Suppressor macrophage treated with lipopolysaccharide for 1 hour (primary cell): ENCODE data around the gene POU2F2.

Source experiments
- DNase-seq, 3 donors: peaks; one replicate each; pipeline ENCODE4 v3.0.0-alpha.2; 2020 to 2022

Gene POU2F2

DNA sequence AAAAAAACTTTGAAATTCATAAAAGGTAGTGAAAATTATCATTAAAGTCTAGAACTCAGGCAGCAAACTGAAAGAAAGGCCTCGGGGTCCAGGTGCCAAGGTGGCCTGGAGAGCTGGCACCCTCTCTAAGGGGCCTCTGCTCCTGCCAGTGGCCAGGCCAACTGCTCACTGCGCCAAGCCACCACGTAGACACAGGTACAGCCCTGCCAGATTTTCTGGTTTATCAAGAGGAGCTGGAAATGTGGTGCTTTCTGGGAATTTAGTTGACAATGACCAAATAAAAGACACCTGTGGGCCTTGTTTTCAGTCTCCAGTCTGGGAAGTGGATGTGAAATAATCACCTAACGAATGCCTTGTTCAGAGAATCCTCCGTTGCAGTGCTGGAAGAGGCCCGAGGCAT is 33.5 kb downstream of the POU2F2 start:
- no peak for DNase-seq

DNA sequence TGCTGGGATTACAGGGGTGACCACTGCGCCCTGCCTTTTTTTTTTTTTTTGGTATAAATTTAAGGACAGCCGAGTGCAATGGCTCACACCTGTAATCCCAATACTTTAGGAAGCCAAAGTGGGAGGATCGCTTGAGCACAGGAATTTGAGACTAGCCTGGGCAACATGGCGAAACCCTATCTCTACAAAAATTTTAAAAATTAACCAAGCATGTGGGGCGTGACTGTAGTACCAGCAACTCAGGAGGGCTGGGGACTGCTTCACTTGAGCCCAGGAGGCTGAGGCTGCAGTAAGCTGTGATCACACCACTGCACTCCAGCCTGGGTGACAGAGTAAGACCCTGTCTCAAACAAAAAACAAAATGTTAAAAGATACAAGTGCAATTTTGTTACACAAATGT is 34.8 kb downstream of the POU2F2 start:
- no peak for DNase-seq

DNA sequence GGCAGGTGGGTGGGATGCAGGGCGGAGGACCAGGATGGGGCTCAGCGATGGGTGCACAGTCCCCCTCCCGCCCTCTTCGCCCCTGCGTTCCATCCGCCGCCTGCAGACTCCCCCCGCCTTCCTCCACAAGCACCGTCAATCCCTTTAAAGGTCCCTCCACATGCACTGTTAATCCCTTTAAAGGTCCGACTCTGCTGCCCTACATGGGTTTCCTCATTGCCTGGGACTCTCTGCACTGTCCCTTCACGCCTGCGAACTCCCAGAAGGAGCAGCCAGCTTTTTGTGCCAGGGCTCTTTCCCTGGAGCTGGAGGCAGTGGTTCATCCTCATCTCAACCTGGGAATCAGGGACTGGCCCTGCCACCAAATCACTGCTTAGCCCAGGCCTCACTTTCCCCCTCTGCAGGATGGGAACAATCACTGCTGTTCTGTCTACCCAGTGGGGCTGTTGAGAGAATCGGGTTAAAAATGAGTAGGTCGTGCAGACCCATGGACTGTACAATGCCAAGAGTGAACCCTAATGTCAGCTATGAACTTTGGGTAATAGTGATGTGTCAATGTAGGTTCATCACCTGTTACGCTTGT is 35.9 kb downstream of the POU2F2 start:
- DNase-seq: no peak

DNA sequence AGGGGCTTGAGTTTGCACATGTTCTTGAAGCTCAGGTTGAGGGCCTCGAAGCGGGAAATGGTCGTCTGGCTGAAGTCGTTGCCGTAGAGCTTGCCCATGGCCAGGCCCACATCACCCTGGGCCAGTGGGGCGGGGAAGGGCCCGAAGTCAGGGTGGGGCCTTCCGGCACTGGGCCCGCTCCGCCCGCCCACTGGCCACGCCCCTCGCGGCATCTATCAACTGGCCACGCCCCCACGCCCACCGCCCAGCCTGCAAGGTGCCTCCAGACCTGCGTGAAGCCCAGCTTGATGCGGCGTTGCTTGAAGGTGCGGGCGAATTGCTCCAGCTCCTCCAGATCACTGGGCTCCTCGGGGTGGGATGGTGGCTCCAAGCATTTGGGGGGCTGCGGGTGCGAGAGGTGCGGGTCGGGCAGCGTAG is 36.4 kb downstream of the POU2F2 start:
- DNase-seq: no peak

DNA sequence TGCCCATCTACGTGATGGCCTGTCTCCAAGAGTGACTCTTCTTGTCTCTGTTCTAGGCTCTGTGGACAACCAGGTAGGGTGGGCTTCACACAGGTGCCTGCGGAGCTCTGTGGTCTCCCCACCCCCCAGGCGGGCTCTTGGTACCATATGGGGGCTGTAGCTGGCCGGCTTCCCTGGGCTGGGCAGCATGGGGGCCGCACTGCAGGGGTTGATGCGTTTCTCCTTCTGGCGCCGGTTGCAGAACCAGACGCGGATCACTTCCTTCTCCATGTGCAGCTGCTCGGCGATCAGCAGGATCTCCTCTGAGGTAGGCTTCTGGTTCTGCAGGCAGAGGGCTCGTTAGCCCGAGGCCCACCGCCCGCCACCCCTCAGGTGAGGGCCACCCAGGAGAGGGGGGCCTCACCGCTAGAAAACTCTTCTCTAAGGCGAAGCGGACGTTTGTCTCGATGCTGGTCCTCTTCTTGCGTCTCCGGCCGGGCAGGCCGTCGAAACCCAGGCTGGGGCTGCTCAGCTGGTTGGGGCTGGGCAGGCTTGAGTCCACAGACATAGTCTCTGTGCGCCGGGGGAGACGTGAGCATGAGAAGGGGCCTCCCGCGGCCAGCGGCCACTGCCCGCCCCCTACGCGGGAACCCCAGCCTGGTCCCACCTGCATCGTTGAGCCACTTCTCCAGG is 37.0 kb downstream of the POU2F2 start:
- no peak for DNase-seq

DNA sequence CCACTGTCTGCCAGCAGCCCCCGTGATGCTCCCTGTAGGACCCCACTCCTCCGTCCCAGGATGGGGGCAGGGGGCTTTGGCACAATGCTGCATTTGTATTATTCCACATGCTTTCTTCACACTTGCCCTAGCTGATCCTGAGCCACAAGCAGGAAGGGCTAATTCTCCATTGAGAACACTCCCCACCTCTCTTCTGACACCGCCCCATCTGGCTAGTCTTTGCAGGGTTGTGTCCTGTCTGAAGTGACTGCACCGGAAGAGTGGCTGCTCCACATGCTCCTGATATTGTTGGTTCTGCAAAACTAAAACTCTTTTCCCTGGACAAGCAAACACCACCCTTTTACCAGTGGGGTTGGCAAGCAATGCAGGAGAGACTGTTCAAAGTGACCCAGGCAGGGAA is 38.3 kb downstream of the POU2F2 start:
- DNase-seq: no peak

DNA sequence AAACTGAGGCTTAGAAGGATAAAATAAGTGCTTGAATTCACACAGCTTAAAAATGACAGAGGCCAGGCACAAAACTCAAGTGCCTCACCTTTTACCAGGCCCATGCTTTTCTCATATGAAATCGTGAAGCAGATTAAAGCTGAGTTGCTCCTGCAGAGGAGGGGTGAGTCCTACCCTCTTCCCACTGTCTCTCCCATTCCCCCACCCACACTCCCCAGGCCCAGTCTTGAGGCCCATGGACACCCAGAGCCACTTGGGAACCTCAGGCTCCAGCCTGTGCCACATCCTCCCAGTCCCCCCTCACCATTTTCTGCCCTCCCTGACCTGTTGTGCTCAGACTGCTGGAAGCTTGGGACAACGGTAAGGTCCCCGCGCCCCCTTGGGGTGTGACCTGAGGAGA is 38.7 kb downstream of the POU2F2 start:
- no peak for DNase-seq

DNA sequence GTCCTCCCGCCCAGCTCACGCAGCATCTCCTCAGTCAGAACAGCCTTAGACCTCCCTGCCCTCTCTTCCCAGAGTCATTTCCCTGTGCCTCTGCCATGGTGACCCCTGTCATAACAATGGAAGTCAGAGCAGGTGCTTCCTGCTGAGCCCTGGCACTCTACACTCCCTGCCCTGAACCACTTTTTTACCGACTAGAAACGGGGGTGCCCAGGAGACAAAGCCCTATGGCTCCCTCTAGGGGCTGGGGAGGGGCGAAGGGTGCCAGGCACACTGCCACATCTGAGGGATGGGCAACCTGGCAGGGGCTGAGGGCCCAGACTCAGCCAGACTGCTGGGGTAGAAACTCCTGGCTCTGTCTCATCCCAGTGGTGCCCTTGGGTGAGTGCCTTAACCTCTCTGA is 39.9 kb downstream of the POU2F2 start:
- DNase-seq: peak; percentile 48 to 72 (median 52)

DNA sequence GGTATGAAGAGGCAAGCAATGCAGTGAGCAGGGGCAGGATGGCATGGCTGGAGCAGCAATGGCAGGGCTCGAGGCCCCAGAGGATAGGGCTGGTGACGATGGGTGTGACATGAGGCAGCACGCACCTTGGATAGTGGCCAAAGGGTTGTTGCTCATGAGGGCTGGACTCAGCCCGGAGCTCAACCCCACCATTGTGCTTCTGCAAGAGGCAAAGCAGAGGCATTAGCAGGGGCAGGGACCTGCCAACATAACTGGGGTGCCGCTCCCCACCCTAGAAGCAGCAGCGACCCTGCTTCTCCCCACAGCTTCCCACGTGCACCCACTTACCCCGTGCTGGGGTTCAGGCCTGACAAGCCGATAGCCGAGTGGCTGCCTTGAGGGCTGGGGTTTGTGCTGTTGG is 40.5 kb downstream of the POU2F2 start:
- no peak for DNase-seq

DNA sequence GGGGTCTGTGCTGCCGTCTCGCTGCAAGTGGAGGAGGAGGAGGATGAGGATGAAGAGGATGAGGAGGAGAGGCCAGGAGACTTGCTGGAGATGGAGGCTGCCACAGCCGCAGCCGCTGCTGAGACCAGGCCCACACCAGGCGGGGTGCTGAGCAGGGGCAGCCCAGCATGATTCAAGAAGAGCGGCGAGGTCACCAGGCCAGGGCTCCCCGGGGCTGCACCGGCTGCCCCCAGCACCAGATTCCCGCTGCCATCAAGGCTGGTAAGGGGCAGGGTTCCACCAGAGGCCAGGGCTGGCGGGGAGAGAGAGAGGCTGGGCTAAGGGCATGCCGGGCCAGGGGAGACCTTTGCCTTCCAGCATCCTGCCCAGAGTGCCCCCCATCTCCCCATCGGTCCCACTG is 40.9 kb downstream of the POU2F2 start:
- no peak for DNase-seq

DNA sequence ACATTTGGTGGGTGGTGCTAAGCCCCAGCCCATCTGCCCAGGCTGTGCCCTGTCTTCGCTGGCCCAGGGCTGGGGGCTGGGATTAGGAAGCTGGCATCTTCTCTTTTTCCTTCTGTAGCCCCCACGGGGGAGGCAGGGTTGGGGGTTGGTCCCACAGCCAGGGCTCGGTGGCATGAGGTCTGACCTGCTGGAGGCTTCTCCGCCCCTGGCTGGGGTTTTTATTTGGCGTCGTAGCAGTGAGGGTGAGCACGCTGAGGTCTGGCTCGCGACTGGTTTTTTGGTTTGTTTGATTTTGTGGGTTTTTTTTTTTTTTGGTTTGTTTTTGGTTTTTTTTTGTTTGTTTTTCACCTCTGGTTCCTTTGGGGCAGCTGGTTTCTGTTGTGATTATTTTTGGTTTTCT is 41.6 kb downstream of the POU2F2 start:
- no peak for DNase-seq

DNA sequence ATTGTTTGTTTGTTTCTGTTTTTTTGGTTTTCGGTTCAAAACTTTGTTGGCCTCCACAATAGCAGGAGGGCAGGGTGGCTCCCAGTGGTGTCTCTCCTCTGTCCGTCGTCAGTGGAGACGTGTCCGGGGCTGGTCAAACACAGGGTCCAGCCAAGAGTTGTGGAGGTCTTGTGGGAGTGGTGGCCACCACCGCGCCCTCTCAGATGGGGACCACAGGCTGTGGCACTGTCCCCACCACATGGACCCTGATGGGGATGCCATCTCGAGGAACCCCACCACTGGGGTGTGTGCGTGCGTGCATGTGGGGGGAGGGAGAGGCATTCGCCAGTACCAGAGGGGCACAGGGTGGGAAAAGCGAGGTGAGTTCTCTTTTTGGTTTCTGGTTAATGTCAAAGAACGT is 42.5 kb downstream of the POU2F2 start:
- DNase-seq: no peak

DNA sequence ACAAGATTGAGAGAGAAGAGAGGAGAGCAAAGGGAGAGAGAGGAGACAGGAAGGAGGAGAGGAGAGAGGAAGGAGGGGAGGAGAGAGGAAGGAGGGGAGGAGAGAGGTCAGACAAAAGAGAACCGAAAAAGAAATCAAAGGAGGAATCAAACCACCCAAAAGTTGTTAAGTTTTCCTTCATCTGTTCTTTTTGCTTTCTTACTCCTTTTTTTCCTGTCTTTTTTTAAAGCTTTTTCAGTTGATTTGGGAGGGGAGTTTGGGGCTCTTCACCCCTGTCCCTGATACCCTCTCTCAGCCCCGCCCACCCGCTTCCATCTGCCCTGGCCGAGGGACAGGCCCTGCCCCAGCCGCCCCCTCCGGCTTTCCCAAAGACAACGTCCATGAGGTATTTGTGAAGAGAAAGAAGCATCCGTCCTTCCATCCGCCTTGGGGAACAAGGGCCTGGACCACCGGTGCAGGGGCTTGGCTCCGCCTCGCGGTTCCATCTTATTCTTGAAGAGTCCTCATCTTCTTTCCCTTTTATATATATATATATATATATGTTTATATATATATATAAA is 43.0 kb downstream of the POU2F2 start:
- DNase-seq: no peak

DNA sequence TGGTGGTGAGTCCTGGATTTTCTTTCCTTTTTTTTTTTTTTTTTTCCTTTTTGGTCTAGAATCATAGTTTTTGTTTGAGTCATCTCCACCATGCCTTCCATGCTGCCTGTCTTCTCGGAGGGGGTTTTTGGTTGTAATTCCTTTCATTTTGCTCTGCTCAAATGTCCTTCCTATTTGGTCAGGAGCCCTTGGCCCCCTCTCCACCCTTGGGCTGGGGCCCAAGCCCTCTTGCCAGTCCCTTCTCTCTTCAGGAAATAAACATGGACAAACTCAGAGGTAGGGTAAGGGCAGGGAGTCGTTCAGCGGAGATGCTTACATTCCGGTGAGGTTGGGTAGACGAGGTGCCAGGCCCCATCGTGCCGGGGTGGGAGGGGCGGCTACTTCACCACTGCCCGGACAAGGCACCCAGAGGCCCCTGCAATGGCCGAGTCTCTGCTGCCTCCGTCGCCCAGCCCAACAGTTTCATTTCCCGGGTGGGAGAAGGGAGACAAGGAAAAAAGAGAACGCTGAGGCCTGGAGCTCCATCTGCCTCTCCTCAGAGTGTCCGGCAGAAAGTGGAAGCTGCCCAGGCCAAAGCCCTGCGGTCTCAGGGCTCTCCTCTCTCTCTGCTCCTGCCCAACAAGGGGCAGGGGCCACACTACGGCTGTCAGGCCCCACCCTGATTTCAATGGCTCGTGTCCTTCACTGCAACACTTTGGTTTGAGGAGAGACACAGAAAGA is 43.6 kb downstream of the POU2F2 start:
- peak; percentile 46 to 52 (median 50) for DNase-seq

DNA sequence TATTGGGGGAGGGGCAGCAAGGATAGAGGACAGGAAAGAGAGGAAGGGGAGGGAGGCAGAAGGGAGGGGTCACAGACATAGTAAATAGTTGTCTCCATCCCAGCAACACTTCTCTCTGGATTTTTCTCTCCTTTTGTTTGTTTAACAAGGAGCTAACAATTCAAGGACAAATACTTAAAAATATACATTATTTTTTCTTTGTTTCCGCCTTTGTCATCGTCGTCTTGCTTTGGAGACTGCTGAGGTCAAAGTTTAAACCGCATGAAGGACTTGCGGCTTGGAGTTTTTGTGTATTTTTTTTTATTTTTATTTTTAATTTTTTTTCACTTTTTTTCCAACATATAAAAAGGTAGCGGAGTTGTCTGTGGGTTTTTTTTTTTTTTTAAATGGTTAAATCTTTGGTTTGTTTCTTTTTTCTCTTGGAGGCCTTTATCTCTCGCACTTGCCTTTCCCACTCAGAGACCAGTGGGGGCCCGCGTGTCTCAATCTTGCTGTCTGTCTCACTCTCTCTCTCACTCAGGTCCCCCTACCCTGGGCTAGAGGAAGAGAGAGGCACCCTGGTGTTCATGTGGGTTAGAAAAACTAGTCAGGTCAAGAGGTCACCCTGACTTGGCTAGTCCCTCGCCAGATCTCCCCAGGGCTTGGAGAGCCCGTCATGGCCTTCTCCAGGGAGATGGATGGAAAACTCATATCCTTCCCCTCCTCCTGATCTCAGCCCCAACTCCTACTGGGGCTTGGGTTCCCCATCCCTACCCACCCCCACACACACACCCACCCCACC is 45.3 kb downstream of the POU2F2 start:
- no peak for DNase-seq

DNA sequence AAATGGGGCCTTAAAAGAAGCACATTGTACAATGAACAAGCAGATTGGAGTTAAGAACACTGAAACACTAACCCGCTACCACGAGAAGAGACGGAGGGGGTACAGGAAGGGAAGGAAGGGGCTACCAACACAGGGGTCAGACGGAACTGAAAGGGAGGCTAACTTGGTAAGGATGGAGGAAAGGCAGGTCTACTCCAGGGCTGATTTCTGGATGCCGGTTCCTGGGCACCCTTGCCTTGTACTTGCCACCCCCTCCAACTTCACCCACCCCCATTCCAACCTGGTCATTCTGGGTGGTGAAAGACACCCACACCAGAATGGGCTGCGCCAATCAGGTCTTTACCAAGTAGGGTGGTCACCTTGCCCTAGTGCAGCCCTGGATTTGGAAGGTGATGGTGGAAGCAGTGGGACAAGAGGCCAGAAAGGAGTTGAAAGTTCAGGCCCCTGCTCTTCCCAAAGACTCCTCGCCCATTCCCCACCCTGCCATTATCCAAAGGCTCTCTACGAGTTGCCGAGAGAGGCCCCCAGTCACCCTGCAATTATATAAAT is 46.0 kb downstream of the POU2F2 start:
- no peak for DNase-seq

DNA sequence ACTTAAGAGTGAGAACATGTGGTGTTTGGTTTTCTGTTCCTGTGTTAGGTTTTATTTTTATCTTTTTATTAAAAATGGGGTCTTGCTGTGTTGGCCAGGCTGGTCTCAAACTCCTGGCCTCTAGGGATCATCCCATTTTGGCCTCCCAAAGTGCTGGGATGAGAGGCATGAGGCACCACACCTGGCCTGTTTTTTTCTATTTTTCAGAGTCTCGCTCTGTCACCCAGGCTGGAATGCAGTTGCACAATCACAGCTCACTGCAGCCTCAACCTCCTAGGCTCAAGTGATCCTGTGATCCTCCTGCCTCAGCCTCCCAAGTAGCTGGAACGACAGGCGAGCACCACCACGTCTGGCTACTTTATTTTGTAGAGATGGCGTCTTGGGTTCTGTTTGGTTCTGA is 48.7 kb downstream of the POU2F2 start:
- no peak for DNase-seq

DNA sequence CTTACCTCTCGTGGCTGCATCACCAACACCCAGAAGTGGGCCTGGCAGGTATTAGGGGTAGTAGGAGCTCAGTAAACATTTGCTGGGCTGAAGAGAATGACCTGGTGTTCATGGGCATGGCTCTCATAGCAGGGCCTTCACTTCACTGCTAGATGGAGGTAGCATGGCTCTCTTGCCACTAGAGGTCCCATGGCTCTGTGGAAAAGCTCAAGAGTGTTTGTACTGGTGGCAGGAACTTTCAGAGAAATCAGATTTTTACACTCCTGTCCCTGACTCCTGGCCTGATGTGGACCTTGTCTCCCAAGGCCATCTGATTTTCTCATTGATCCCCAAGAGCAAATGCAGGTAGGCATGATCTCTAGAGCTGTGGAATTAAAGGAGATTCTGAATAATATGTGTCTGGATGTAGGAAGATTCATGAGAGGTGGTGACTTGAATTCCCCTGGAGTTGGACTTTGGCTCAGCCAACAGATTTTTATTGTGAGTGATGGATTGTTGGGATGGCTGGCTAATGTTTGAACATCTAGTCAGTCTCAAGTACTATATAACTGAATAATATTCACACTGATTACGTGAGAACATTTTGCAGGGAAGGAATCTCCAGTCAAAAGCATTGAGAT is 50.6 kb downstream of the POU2F2 start:
- peak; percentile 33 to 41 (median 40) for DNase-seq

DNA sequence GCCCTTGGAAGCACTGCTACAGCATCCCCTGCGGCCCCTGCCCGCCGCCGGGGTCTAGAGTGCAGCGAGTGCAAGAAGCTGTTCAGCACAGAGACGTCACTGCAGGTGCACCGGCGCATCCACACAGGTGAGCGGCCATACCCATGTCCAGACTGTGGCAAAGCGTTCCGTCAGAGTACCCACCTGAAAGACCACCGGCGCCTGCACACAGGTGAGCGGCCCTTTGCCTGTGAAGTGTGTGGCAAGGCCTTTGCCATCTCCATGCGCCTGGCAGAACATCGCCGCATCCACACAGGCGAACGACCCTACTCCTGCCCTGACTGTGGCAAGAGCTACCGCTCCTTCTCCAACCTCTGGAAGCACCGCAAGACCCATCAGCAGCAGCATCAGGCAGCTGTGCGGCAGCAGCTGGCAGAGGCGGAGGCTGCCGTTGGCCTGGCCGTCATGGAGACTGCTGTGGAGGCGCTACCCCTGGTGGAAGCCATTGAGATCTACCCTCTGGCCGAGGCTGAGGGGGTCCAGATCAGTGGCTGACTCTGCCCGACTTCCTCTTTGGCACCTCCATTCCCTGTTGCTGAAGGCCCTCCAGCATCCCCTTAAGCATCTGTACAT is 51.4 kb downstream of the POU2F2 start:
- DNase-seq: no peak

DNA sequence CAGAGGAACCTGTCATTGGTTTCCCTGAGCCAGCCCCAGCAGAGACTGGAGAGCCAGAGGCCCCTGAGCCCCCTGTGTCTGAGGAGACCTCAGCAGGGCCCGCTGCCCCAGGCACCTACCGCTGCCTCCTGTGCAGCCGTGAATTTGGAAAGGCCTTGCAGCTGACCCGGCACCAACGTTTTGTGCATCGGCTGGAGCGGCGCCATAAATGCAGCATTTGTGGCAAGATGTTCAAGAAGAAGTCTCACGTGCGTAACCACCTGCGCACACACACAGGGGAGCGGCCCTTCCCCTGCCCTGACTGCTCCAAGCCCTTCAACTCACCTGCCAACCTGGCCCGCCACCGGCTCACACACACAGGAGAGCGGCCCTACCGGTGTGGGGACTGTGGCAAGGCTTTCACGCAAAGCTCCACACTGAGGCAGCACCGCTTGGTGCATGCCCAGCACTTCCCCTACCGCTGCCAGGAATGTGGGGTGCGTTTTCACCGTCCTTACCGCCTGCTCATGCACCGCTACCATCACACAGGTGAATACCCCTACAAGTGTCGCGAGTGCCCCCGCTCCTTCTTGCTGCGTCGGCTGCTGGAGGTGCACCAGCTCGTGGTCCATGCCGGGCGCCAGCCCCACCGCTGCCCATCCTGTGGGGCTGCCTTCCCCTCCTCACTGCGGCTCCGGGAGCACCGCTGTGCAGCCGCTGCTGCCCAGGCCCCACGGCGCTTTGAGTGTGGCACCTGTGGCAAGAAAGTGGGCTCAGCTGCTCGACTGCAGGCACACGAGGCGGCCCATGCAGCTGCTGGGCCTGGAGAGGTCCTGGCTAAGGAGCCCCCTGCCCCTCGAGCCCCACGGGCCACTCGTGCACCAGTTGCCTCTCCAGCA is 52.1 kb downstream of the POU2F2 start:
- no peak for DNase-seq

DNA sequence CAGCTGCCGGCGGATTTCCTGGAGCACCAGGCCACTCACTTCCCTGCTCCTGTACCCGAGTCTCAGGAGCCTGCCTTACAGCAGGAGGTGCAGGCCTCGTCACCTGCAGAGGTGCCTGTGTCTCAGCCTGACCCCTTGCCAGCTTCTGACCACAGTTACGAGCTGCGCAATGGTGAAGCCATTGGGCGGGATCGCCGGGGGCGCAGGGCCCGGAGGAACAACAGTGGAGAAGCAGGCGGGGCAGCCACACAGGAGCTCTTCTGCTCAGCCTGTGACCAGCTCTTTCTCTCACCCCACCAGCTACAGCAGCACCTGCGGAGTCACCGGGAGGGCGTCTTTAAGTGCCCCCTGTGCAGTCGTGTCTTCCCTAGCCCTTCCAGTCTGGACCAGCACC is 53.0 kb downstream of the POU2F2 start:
- no peak for DNase-seq
